Mucosa of descending colon (tissue), 3 donors: ENCODE measurements around the gene NR3C2. TPM values are rescaled to one million over a fixed set of nuclear protein-coding genes. Genes with fewer than 3 reads are reported as not detected.

Experiments used
- ATAC-seq: fragments of 200-7000 bp; cut with Tn5 transposase; one replicate; pipeline ENCODE4 v1.9.1; 2020; ENCODE audit warnings: mild to moderate bottlenecking, moderate library complexity
- DNase-seq, 3 donors: peaks; one replicate each; pipeline ENCODE4 v3.0.0-alpha.2; 2020
- H3K36me3 ChIP-seq: fragments of 200-600 bp; one replicate; pipeline ENCODE4 v1.8.0; 2021; ENCODE audit warnings: low read depth, mild to moderate bottlenecking
- H3K4me1 ChIP-seq: fragments of 200-600 bp; one replicate; pipeline ENCODE4 v1.8.0; 2021; ENCODE audit warnings: low read depth, mild to moderate bottlenecking
- H3K4me3 ChIP-seq: fragments of 200-600 bp; one replicate; pipeline ENCODE4 v1.8.0; 2021; ENCODE audit warnings: mild to moderate bottlenecking
- H3K9me3 ChIP-seq: fragments of 200-600 bp; one replicate; pipeline ENCODE4 v1.8.0; 2021; ENCODE audit warnings: mild to moderate bottlenecking
- intact Hi-C, 2 donors: fragments of 100-400 bp; cut with DNase I in 1 of 2; cut with micrococcal nuclease in 1 of 2; formaldehyde crosslinking; loops; one replicate each; pipeline versions ENCODE4 v1.11.0 to v1.11.1; 2022; cut with DNase I, micrococcal nuclease
- total RNA-seq, 3 donors: library from RNA; stranded (reverse); fragmentation: NEBNext Ultra II Directional in 2 of 3; extraction: Animal tissue kit (Norgen Biotek cat#: 25700) in 2 of 3; gene quantifications; one replicate each; pipeline versions ENCODE4 v1.2.1 to v1.2.4, GENCODE V29; 2021 to 2023
- TF ChIP-seq, protein P1 (sequence below): fragments of 200-600 bp; IDR thresholded peaks from one replicate; pipeline ENCODE4 v1.8.0; 2022; ENCODE audit warnings: antibody characterized with exemption, mild to moderate bottlenecking
- donor health status: DM: no; HTN: no; CAD: no; lungs with moderate emphysema.
- donor health status: DM: no; HTN: no; CAD: no.
- donor health status: DM: no; HTN: yes; CAD: no.

The NR3C2 gene
- total RNA-seq, 3 donors from 2014 or later, result 86.5 to 205 (median 108) TPM

DNA sequence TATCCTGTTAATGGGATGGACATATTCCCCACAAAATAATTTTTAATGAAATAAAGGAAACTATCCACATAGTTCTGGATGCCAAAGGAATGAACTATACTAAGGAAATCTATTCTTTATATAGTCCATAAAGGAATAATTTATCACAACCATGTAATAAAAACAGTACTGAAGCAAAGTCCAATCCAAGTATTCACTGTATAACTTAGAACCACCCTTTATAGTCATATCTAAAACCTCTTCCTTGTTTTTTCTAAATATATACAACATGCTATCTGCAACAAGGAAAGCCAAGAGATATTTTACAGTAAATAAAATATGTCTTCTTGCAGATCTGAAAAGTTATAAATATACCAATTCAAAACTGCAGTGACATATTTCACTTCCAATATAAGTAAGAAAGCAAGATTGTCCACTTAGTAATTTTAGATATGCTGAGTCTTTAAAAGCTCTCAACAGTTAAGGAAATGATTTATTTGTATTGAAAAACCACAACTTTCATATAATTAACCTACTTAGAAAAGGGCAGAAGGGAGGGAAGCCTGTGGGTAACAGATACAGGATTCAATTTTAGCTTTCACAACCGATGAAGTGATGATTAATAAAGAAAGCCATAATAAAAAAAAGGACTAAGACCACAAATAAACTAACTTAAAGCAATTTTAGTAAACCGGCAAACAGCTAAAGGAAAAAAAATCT is 8.0 kb downstream of the NR3C2 start:
- DNase-seq, result no peak
- H3K36me3 ChIP-seq, result no peaks in the 10 kb centered on the region
- TF ChIP-seq, protein P1, sequence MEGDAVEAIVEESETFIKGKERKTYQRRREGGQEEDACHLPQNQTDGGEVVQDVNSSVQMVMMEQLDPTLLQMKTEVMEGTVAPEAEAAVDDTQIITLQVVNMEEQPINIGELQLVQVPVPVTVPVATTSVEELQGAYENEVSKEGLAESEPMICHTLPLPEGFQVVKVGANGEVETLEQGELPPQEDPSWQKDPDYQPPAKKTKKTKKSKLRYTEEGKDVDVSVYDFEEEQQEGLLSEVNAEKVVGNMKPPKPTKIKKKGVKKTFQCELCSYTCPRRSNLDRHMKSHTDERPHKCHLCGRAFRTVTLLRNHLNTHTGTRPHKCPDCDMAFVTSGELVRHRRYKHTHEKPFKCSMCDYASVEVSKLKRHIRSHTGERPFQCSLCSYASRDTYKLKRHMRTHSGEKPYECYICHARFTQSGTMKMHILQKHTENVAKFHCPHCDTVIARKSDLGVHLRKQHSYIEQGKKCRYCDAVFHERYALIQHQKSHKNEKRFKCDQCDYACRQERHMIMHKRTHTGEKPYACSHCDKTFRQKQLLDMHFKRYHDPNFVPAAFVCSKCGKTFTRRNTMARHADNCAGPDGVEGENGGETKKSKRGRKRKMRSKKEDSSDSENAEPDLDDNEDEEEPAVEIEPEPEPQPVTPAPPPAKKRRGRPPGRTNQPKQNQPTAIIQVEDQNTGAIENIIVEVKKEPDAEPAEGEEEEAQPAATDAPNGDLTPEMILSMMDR, result no peak
- no peak overlapping the region for H3K4me3 ChIP-seq
- H3K9me3 ChIP-seq, result no peaks in the 10 kb centered on the region
- ATAC-seq, result peak; percentile 77
- intact Hi-C loops, result no loop called here
- H3K4me1 ChIP-seq, result peaks cover 29% of the 10 kb centered on the region

DNA sequence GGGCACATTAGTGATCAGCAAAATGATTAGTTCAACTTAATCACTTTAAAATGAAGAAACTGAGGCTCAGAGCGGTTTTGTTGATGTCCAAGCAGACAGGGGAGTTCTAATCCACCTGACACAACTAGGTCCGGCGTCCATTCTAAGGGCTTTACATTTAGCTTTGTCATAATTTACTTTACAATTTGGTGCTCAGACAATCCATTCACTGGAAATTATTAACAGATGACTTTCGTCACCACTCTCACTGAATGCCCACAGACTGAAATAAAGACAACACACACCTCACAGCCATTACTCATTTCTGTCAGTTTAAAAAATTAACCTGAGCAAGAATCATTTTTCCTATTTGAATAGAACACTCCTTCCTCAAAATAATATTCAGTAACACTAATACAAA is 10.8 kb downstream of the NR3C2 start:
- no peak overlapping the region for H3K4me3 ChIP-seq
- DNase-seq (peak in 1 of 3 donors; percentile 56), ATAC-seq (peak; percentile 80)
- no peaks in the 10 kb centered on the region for H3K9me3 ChIP-seq
- intact Hi-C loops, result no loop called here
- TF ChIP-seq, protein P1, result no peak
- no peaks in the 10 kb centered on the region for H3K36me3 ChIP-seq
- peaks cover 23% of the 10 kb centered on the region for H3K4me1 ChIP-seq

DNA sequence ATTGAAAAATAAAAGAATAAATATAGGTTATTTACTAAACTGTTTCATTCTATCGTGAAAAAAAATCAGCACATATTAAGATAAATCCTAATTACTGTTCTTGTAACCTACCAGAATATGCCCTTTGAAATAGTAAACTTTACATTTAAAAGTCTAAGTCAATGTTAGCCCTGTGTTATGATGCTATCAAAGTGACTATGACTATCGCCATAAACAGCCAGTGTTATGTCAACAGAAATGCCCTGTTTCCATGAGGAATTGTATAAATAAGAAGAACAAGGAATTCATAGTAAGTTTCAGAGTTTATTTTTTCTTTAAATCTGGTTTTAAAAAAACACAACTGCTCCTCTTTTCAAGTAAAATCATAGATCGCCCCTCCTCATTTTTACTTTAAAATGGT is 11.4 kb downstream of the NR3C2 start:
- ATAC-seq, result peak; percentile 72
- TF ChIP-seq, protein P1, result no peak
- Histone ChIP-seq H3K9me3 (no peaks in the 10 kb centered on the region), H3K36me3 (no peaks in the 10 kb centered on the region), H3K4me3 (no peak overlapping the region), H3K4me1 (peaks cover 22% of the 10 kb centered on the region)
- intact Hi-C loops, result no loop called here
- DNase-seq, result peak in 1 of 3 donors; percentile 25

DNA sequence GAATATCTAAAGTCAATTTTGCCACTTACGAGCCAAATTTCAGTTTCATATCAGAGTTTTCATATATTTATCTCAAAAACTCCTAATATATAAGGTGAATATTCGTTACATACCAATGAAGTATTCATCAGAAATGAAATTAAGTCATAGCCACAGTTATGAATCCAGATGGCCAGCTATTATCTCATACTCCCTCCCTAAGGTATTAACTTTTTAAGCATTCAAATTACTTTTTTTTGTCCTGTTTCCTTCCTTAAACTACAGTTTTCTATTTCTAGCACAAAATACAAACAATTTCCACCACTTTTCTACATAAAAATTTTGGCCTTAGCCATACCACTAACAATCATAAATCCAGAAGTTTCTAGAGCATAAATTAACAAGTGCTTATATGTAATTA is 13.0 kb downstream of the NR3C2 start:
- peaks cover 11% of the 10 kb centered on the region for H3K4me1 ChIP-seq
- DNase-seq, result no peak
- no peaks in the 10 kb centered on the region for H3K36me3 ChIP-seq
- intact Hi-C loops, result no loop called here
- no peak overlapping the region for H3K4me3 ChIP-seq
- TF ChIP-seq, protein P1, result no peak
- no peak for ATAC-seq
- H3K9me3 ChIP-seq, result no peaks in the 10 kb centered on the region

DNA sequence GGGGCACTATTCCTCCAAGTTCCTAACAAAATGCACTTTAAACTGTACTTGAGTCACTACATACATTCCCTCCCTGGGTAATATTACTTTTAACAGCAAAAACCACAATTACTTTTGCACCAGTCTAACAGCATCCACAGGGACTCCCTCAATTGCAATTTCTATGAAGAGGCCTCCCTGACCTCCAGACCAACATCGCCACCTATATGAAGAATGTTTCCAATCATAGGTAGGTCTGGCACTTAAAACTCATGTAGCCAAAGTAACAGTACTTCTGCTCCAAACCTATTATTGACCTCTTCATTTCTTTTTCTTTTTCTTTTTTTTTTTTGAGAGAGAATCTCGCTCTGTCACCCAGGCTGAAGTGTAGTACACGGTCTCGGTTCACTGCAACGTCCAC is 15.6 kb downstream of the NR3C2 start:
- Histone ChIP-seq H3K4me1 (peaks cover 7% of the 10 kb centered on the region), H3K4me3 (no peak overlapping the region), H3K36me3 (no peaks in the 10 kb centered on the region), H3K9me3 (no peaks in the 10 kb centered on the region)
- TF ChIP-seq, protein P1, result no peak
- no peak for DNase-seq
- ATAC-seq, result no peak
- intact Hi-C loops, result no loop called here
